Measurements from ENCODE around the gene GPAM.

GPAM gene

GRCh38 chr10:112221545-112221944 is 38.0 kb upstream of the GPAM start:
- ATAC-seq, result no peak
- no peak for TF ChIP-seq ZFP30 (CRISPR knock-in tag; IDR thresholded peaks at IDR 0.05)
- TF ChIP-seq CSDC2 (CRISPR knock-in tag; IDR thresholded peaks at IDR 0.05), result no peak
- TF ChIP-seq CREB5 (CRISPR knock-in tag; IDR thresholded peaks at IDR 0.05; ENCODE audit: low read depth), result no peak
- TF ChIP-seq ZNF8 (CRISPR knock-in tag; IDR thresholded peaks at IDR 0.05), result no peak
- no peak for TF ChIP-seq ZFP3 (CRISPR knock-in tag; IDR thresholded peaks at IDR 0.05)
- TF ChIP-seq TOX (CRISPR knock-in tag; IDR thresholded peaks at IDR 0.05; ENCODE audit: borderline replicate concordance), result no peak
- TF ChIP-seq BACH2 (CRISPR knock-in tag; IDR thresholded peaks at IDR 0.05; ENCODE audit: borderline replicate concordance), result no peak
- no peak for TF ChIP-seq ARNTL (CRISPR knock-in tag; IDR thresholded peaks at IDR 0.05; ENCODE audit: borderline replicate concordance, low read depth)
- no peak for TF ChIP-seq PATZ1 (CRISPR knock-in tag; IDR thresholded peaks at IDR 0.05; ENCODE audit: borderline replicate concordance)
- TF ChIP-seq TSHZ2 (CRISPR knock-in tag; IDR thresholded peaks at IDR 0.05), result no peak
- no peak for TF ChIP-seq CSRNP3 (CRISPR knock-in tag; IDR thresholded peaks at IDR 0.05)
- no peak for TF ChIP-seq ZC3H10 (CRISPR knock-in tag; IDR thresholded peaks at IDR 0.05)
- TF ChIP-seq TCF4 (CRISPR knock-in tag; IDR thresholded peaks at IDR 0.05; ENCODE audit: borderline replicate concordance), result no peak
- TF ChIP-seq ESRRG (CRISPR knock-in tag; IDR thresholded peaks at IDR 0.05), result no peak
- no peak for TF ChIP-seq ZNF70 (CRISPR knock-in tag; IDR thresholded peaks at IDR 0.05)
- no peak for TF ChIP-seq OSR1 (CRISPR knock-in tag; IDR thresholded peaks at IDR 0.05)

- no peak for ATAC-seq
- TF ChIP-seq CSRNP3 (CRISPR knock-in tag; IDR thresholded peaks at IDR 0.05) (no peak), ISL1 (CRISPR knock-in tag; IDR thresholded peaks at IDR 0.05) (no peak), ZNF70 (CRISPR knock-in tag; IDR thresholded peaks at IDR 0.05) (no peak), ZFP3 (CRISPR knock-in tag; IDR thresholded peaks at IDR 0.05) (no peak), ZC3H10 (CRISPR knock-in tag; IDR thresholded peaks at IDR 0.05) (no peak), ZNF565 (CRISPR knock-in tag; conservative IDR thresholded peaks at IDR 0.05; ENCODE audit: low read depth) (no peak), ESRRG (CRISPR knock-in tag; IDR thresholded peaks at IDR 0.05) (no peak), OSR1 (CRISPR knock-in tag; IDR thresholded peaks at IDR 0.05) (no peak), TSHZ2 (CRISPR knock-in tag; IDR thresholded peaks at IDR 0.05) (no peak), ZNF8 (CRISPR knock-in tag; IDR thresholded peaks at IDR 0.05) (no peak), RARB (CRISPR knock-in tag; IDR thresholded peaks at IDR 0.05) (no peak), PPARA (CRISPR knock-in tag; IDR thresholded peaks at IDR 0.05; ENCODE audit: borderline replicate concordance) (no peak), ZFP30 (CRISPR knock-in tag; IDR thresholded peaks at IDR 0.05) (no peak), GLIS3 (CRISPR knock-in tag; IDR thresholded peaks at IDR 0.05) (no peak), TOX (CRISPR knock-in tag; IDR thresholded peaks at IDR 0.05; ENCODE audit: borderline replicate concordance) (no peak), POU6F1 (CRISPR knock-in tag; IDR thresholded peaks at IDR 0.05; ENCODE audit: borderline replicate concordance, low read depth) (no peak), CSDC2 (CRISPR knock-in tag; IDR thresholded peaks at IDR 0.05) (no peak), ARNTL (CRISPR knock-in tag; IDR thresholded peaks at IDR 0.05; ENCODE audit: borderline replicate concordance, low read depth) (no peak), BACH2 (CRISPR knock-in tag; IDR thresholded peaks at IDR 0.05; ENCODE audit: borderline replicate concordance) (no peak), TCF4 (CRISPR knock-in tag; IDR thresholded peaks at IDR 0.05; ENCODE audit: borderline replicate concordance) (no peak)
Observed at GRCh38 chr10:112218960-112219359, 35.4 kb upstream of the GPAM start.

All from SK-N-SH treated with all-trans-retinoic acid at 6 μM for 48 hours (cell line).